Measurements from ENCODE around the gene GPR150. TPM values are rescaled to one million over a fixed set of nuclear protein-coding genes. Genes with fewer than 3 reads are reported as not detected.
A peak's percentile ranks its signal among the peaks of the same experiment; 100 is the strongest.

The GPR150 gene
- 0.34 and 0.51 TPM in 2 replicates for total RNA-seq (2014; rRNA removed; shearing (Covaris generic); ENCODE audit: low replicate concordance)

DNA sequence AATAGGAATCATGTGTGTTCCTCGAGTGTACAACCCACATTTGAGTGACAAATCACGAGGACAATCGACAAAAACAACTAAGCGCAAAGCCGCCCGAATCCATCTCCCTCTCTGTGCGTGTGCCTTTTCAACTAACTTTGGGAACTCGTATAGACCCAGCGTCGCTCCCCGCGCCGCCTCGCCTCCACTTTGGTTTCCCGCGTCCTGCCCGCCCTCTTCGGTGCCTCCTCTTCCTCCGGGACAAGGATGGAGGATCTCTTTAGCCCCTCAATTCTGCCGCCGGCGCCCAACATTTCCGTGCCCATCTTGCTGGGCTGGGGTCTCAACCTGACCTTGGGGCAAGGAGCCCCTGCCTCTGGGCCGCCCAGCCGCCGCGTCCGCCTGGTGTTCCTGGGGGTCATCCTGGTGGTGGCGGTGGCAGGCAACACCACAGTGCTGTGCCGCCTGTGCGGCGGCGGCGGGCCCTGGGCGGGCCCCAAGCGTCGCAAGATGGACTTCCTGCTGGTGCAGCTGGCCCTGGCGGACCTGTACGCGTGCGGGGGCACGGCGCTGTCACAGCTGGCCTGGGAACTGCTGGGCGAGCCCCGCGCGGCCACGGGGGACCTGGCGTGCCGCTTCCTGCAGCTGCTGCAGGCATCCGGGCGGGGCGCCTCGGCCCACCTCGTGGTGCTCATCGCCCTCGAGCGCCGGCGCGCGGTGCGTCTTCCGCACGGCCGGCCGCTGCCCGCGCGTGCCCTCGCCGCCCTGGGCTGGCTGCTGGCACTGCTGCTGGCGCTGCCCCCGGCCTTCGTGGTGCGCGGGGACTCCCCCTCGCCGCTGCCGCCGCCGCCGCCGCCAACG lies at the start of gene GPR150:
Gene GPR150, plus strand, starts transcription at position 58 of the 840 bp plus-strand sequence. Its CDS starts 189 bp downstream, at position 247.
- Histone ChIP-seq H4K20me1 (ENCODE audit: insufficient read depth, low read depth, low read length) (no peaks in the 10 kb centered on the region), H3K27ac (ENCODE audit: low read length) (no peak within 1 kb of the TSS), H3K4me1 (ENCODE audit: low read length) (peaks cover 19% of the 10 kb centered on the region)

DNA sequence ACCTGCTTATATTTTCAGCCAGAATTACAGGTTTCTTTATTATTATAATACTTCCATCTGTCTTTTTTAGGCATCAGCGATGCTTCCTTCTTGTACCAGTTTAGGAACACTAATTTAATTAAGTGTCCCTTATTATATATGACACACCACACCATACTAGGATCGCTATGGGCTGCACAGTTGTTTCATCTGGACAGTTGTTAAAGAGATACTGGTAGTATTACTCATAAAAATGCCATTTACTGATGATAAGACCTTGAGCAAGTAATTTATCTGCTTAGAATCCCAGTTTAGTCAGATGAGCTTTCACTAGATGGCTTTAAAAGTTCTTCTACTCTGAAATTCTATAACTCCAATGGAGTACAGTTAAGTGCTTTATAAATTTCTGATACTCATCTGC lies 47.9 kb upstream of the GPR150 start:
- H3K4me2 ChIP-seq (ENCODE audit: low read depth, low read length, poor library complexity, severe bottlenecking): no peak overlapping the region
- no peaks in the 10 kb centered on the region for H3K9me3 ChIP-seq (ENCODE audit: low read length)

More for the DNA sequence above, at the start of gene GPR150:
- H3K9me2 ChIP-seq (replicated peaks; ENCODE audit: insufficient read depth, low read length): no peaks in the 10 kb centered on the region; the same call in 1 of the 2 replicates
- DNase-seq: peak; percentile 66
- no peaks in the 10 kb centered on the region for H3K79me2 ChIP-seq (ENCODE audit: low read length)
- no peaks in the 10 kb centered on the region for H3K27me3 ChIP-seq (ENCODE audit: low read length)
- H2AFZ ChIP-seq (ENCODE audit: low read length): peak within 1 kb of the TSS; percentile 56; the same call in 1 of the 2 replicates
- peak within 1 kb of the TSS; percentile 60 for H3K4me2 ChIP-seq (ENCODE audit: low read depth, low read length, poor library complexity, severe bottlenecking)
- H3K9ac ChIP-seq (ENCODE audit: low read length): peak within 1 kb of the TSS; percentile 41
- H3K4me3 ChIP-seq (ENCODE audit: low read length): peak within 1 kb of the TSS; percentile 55; the same call in 1 of the 2 replicates
- no peaks in the 10 kb centered on the region for H3K36me3 ChIP-seq (ENCODE audit: insufficient read depth, low read length)
- H3K9me3 ChIP-seq (ENCODE audit: low read length): no peaks in the 10 kb centered on the region

DNA sequence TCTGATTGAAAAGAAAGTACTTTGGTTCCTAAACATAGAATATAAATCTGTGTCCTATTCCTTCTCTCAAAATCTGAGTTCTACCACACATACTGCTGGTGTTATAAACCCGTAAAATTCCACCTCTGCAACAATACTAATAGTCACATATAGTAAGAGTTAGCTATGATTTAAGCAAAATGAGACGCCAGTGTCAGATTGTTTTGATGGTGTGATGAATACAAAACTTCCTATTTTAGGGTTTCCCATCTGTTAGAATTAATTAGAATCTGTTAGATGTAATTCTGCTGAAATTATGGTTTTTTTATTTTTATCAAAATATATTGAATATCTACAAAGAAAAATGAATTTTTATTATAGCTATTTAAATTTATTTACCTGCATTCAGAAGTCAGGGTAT lies 38.3 kb upstream of the GPR150 start:
- Histone ChIP-seq H3K9ac (ENCODE audit: low read length) (no peak overlapping the region), H3K79me2 (ENCODE audit: low read length) (peaks cover 6% of the 10 kb centered on the region; the same call in 1 of the 2 replicates), H3K9me3 (ENCODE audit: low read length) (no peaks in the 10 kb centered on the region), H3K27me3 (ENCODE audit: low read length) (no peaks in the 10 kb centered on the region), H3K4me1 (ENCODE audit: low read length) (no peaks in the 10 kb centered on the region), H3K36me3 (ENCODE audit: insufficient read depth, low read length) (peaks cover 10% of the 10 kb centered on the region), H3K4me3 (ENCODE audit: low read length) (no peak overlapping the region), H2AFZ (ENCODE audit: low read length) (peak overlapping the region; percentile 52; the same call in 1 of the 2 replicates), H3K27ac (ENCODE audit: low read length) (no peak overlapping the region), H4K20me1 (ENCODE audit: insufficient read depth, low read depth, low read length) (no peaks in the 10 kb centered on the region), H3K4me2 (ENCODE audit: low read depth, low read length, poor library complexity, severe bottlenecking) (no peak overlapping the region), H3K9me2 (replicated peaks; ENCODE audit: insufficient read depth, low read length) (no peaks in the 10 kb centered on the region)
- no peak for DNase-seq

More for the DNA sequence above, 47.9 kb upstream of the GPR150 start:
- peaks cover 3% of the 10 kb centered on the region for H3K4me1 ChIP-seq (ENCODE audit: low read length)
- no peak overlapping the region for H3K4me3 ChIP-seq (ENCODE audit: low read length)
- no peak overlapping the region for H3K27ac ChIP-seq (ENCODE audit: low read length)
- no peak for DNase-seq
- H3K9ac ChIP-seq (ENCODE audit: low read length): no peak overlapping the region
- no peaks in the 10 kb centered on the region for H3K27me3 ChIP-seq (ENCODE audit: low read length)
- H3K36me3 ChIP-seq (ENCODE audit: insufficient read depth, low read length): peaks cover 7% of the 10 kb centered on the region; the same call in 1 of the 2 replicates
- no peaks in the 10 kb centered on the region for H3K9me2 ChIP-seq (replicated peaks; ENCODE audit: insufficient read depth, low read length)
- peaks cover 2% of the 10 kb centered on the region; the same call in 1 of the 2 replicates for H3K79me2 ChIP-seq (ENCODE audit: low read length)
- H2AFZ ChIP-seq (ENCODE audit: low read length): no peak overlapping the region
- no peaks in the 10 kb centered on the region for H4K20me1 ChIP-seq (ENCODE audit: insufficient read depth, low read depth, low read length)

- Histone ChIP-seq H2AFZ (ENCODE audit: low read length) (no peak overlapping the region), H3K79me2 (ENCODE audit: low read length) (peaks cover 6% of the 10 kb centered on the region; the same call in 1 of the 2 replicates), H3K9me2 (replicated peaks; ENCODE audit: insufficient read depth, low read length) (no peaks in the 10 kb centered on the region), H3K9ac (ENCODE audit: low read length) (no peak overlapping the region), H4K20me1 (ENCODE audit: insufficient read depth, low read depth, low read length) (no peaks in the 10 kb centered on the region), H3K27me3 (ENCODE audit: low read length) (no peaks in the 10 kb centered on the region), H3K4me3 (ENCODE audit: low read length) (no peak overlapping the region), H3K4me2 (ENCODE audit: low read depth, low read length, poor library complexity, severe bottlenecking) (no peak overlapping the region), H3K27ac (ENCODE audit: low read length) (no peak overlapping the region), H3K36me3 (ENCODE audit: insufficient read depth, low read length) (peaks cover 2% of the 10 kb centered on the region; the same call in 1 of the 2 replicates), H3K9me3 (ENCODE audit: low read length) (no peaks in the 10 kb centered on the region), H3K4me1 (ENCODE audit: low read length) (no peaks in the 10 kb centered on the region)
- DNase-seq: no peak
These were observed 35.9 kb upstream of the GPR150 start for GRCh38 chr5:95583992-95584391.

GRCh38 chr5:95590880-95591279 lies 29.0 kb upstream of the GPR150 start:
- H3K9me3 ChIP-seq (ENCODE audit: low read length): no peaks in the 10 kb centered on the region
- no peaks in the 10 kb centered on the region for H3K9me2 ChIP-seq (replicated peaks; ENCODE audit: insufficient read depth, low read length)
- H3K27ac ChIP-seq (ENCODE audit: low read length): no peak overlapping the region
- no peak for DNase-seq
- no peaks in the 10 kb centered on the region for H3K27me3 ChIP-seq (ENCODE audit: low read length)
- peak overlapping the region; percentile 37; the same call in 1 of the 2 replicates for H2AFZ ChIP-seq (ENCODE audit: low read length)
- no peaks in the 10 kb centered on the region for H3K79me2 ChIP-seq (ENCODE audit: low read length)
- peaks cover 7% of the 10 kb centered on the region; the same call in 1 of the 2 replicates for H3K4me1 ChIP-seq (ENCODE audit: low read length)
- no peak overlapping the region for H3K4me2 ChIP-seq (ENCODE audit: low read depth, low read length, poor library complexity, severe bottlenecking)
- H4K20me1 ChIP-seq (ENCODE audit: insufficient read depth, low read depth, low read length): no peaks in the 10 kb centered on the region
- H3K4me3 ChIP-seq (ENCODE audit: low read length): no peak overlapping the region
- H3K9ac ChIP-seq (ENCODE audit: low read length): no peak overlapping the region
- H3K36me3 ChIP-seq (ENCODE audit: insufficient read depth, low read length): 0 out of 2 replicates have a peak, but pooled peaks cover 3% of the 10 kb centered on the region

- H3K4me1 ChIP-seq (ENCODE audit: low read length): peaks cover 7% of the 10 kb centered on the region; the same call in 1 of the 2 replicates
- no peak overlapping the region for H3K4me3 ChIP-seq (ENCODE audit: low read length)
- no peaks in the 10 kb centered on the region for H3K79me2 ChIP-seq (ENCODE audit: low read length)
- H3K9ac ChIP-seq (ENCODE audit: low read length): no peak overlapping the region
- no peak overlapping the region for H3K4me2 ChIP-seq (ENCODE audit: low read depth, low read length, poor library complexity, severe bottlenecking)
- DNase-seq: no peak
- H3K27ac ChIP-seq (ENCODE audit: low read length): no peak overlapping the region
- no peaks in the 10 kb centered on the region for H3K9me2 ChIP-seq (replicated peaks; ENCODE audit: insufficient read depth, low read length)
- 0 out of 2 replicates have a peak, but pooled peaks cover 3% of the 10 kb centered on the region for H3K36me3 ChIP-seq (ENCODE audit: insufficient read depth, low read length)
- H3K27me3 ChIP-seq (ENCODE audit: low read length): no peaks in the 10 kb centered on the region
- H4K20me1 ChIP-seq (ENCODE audit: insufficient read depth, low read depth, low read length): no peaks in the 10 kb centered on the region
- no peak overlapping the region for H2AFZ ChIP-seq (ENCODE audit: low read length)
- H3K9me3 ChIP-seq (ENCODE audit: low read length): no peaks in the 10 kb centered on the region
These were observed 28.4 kb upstream of the GPR150 start for GRCh38 chr5:95591490-95591901.

DNA sequence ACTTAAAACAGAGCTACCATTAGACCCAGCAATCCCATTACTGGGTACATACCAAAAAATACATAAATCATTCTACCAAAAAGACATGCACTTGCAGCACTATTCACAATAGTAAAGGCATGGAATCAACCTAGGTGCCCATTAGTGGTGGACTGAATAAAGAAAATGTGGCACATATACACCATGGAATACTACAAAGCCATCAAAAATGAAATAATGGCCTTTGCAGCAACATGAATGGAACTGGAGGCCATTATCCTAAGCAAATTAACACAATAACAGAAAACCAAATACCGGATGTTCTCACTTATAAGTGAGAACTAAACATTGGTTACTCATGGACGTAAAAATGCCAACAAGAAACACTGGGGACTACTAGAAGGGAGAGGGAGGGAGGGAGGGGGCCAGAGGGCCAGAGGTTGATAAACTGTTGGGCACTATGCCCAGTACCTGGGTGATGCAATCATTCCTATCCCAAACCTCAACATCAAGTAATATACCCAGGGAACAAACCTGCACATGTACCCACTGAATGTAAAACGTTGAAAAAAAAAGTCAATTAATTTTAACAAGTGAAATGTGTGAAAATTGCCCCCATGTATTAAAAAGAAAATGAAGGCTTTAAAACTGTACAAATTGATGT lies 24.5 kb upstream of the GPR150 start:
- Histone ChIP-seq H3K27ac (ENCODE audit: low read length) (no peak overlapping the region), H3K9me2 (replicated peaks; ENCODE audit: insufficient read depth, low read length) (no peaks in the 10 kb centered on the region), H3K4me2 (ENCODE audit: low read depth, low read length, poor library complexity, severe bottlenecking) (no peak overlapping the region), H3K9ac (ENCODE audit: low read length) (no peak overlapping the region), H3K9me3 (ENCODE audit: low read length) (no peaks in the 10 kb centered on the region), H3K27me3 (ENCODE audit: low read length) (no peaks in the 10 kb centered on the region), H4K20me1 (ENCODE audit: insufficient read depth, low read depth, low read length) (no peaks in the 10 kb centered on the region), H3K36me3 (ENCODE audit: insufficient read depth, low read length) (0 out of 2 replicates have a peak, but pooled peaks cover 3% of the 10 kb centered on the region), H3K4me1 (ENCODE audit: low read length) (peaks cover 6% of the 10 kb centered on the region; the same call in 1 of the 2 replicates), H3K4me3 (ENCODE audit: low read length) (no peak overlapping the region), H3K79me2 (ENCODE audit: low read length) (no peaks in the 10 kb centered on the region), H2AFZ (ENCODE audit: low read length) (no peak overlapping the region)
- no peak for DNase-seq

DNA sequence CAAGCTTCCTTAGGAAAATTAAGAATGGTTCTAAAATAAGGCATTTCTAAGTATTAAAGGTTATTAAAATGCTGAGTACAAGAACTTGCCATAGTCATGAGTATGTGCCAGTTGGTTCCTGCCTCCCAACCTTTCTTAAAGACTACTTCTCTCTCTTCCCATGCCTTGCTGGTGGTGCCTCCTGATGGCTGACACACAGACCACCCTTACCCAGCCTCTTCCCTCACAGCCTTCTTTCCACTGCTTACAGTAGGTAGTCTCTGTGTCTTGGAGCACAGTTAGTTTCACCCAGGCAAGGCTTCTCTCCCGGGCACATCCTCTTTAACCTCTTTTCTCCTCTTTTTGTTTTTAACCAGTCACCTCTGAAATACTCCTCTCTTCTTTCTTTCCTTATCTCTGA lies 20.6 kb upstream of the GPR150 start:
- Histone ChIP-seq H3K4me2 (ENCODE audit: low read depth, low read length, poor library complexity, severe bottlenecking) (no peak overlapping the region), H3K9me2 (replicated peaks; ENCODE audit: insufficient read depth, low read length) (no peaks in the 10 kb centered on the region), H2AFZ (ENCODE audit: low read length) (no peak overlapping the region), H3K9me3 (ENCODE audit: low read length) (no peaks in the 10 kb centered on the region), H3K4me1 (ENCODE audit: low read length) (peaks cover 4% of the 10 kb centered on the region; the same call in 1 of the 2 replicates), H3K9ac (ENCODE audit: low read length) (no peak overlapping the region), H3K27me3 (ENCODE audit: low read length) (no peaks in the 10 kb centered on the region), H3K27ac (ENCODE audit: low read length) (no peak overlapping the region), H4K20me1 (ENCODE audit: insufficient read depth, low read depth, low read length) (no peaks in the 10 kb centered on the region), H3K4me3 (ENCODE audit: low read length) (no peak overlapping the region), H3K36me3 (ENCODE audit: insufficient read depth, low read length) (0 out of 2 replicates have a peak, but pooled peaks cover 5% of the 10 kb centered on the region), H3K79me2 (ENCODE audit: low read length) (no peaks in the 10 kb centered on the region)
- DNase-seq: no peak

Data from Karpas-422 (cell line).